Right lobe of liver (tissue), 6 donors: ENCODE data around the gene C16orf46. TPM values are rescaled to one million over a fixed set of nuclear protein-coding genes. Genes with fewer than 3 reads are reported as not detected.

Experiments
- ATAC-seq, 4 donors: fragments of 200-7000 bp; cut with Tn5 transposase; one replicate each; pipeline ENCODE4 v1.9.1; 2020; ENCODE audit warnings: mild to moderate bottlenecking in 4 of 4, moderate library complexity in 4 of 4
- DNase-seq, 3 donors: peaks; one replicate each; pipeline ENCODE4 v3.0.0-alpha.2; 2020
- H3K27ac ChIP-seq, 3 donors: fragments of 200-600 bp; one replicate each; pipeline ENCODE4 v1.8.0; 2022
- H3K27me3 ChIP-seq, 2 donors: fragments of 200-600 bp; one replicate each; pipeline ENCODE4 v1.8.0; 2022
- H3K36me3 ChIP-seq, 4 donors: fragments of 200-600 bp; sonication (generic) in 1 of 4; one replicate each; pipeline versions ENCODE4 v1.5.1 to v1.8.0; 2017 to 2022; ENCODE audit warnings: control low read depth in 1 of 4
- H3K4me1 ChIP-seq, 4 donors: fragments of 200-600 bp; sonication (generic) in 1 of 4; one replicate each; pipeline versions ENCODE4 v1.5.1 to v1.8.0; 2017 to 2022; ENCODE audit warnings: control low read depth in 1 of 4
- H3K4me3 ChIP-seq, 3 donors: fragments of 200-600 bp; one replicate each; pipeline ENCODE4 v1.8.0; 2022
- H3K9me3 ChIP-seq, 4 donors: fragments of 200-600 bp; sonication (generic) in 1 of 4; one replicate each; pipeline versions ENCODE4 v1.5.1 to v1.8.0; 2017 to 2022; ENCODE audit warnings: control low read depth in 1 of 4
- CTCF ChIP-seq, 4 donors: fragments of 200-600 bp in 3 of 4; fragments of 450-650 bp in 1 of 4; IDR thresholded peaks; one replicate each; pipeline versions ENCODE4 v1.5.1 to v1.8.0; 2016 to 2022; ENCODE audit warnings: antibody characterized with exemption in 4 of 4, mild to moderate bottlenecking in 2 of 4
- POLR2A ChIP-seq: fragments of 450-650 bp; IDR thresholded peaks from one replicate; pipeline ENCODE4 v1.6.1; 2017; ENCODE audit warnings: antibody characterized with exemption, mild to moderate bottlenecking
- WGBS: methylation state at CpG from one replicate; pipeline ENCODE4 v1.1.6; 2018; ENCODE audit warnings: low coverage, low lambda C conversion rate; ENCODE audit not compliant: insufficient coverage; ENCODE audit errors: missing lambda C conversion rate; 5-methylcytosine and 5-hydroxymethylcytosine counted together
- intact Hi-C, 2 donors: fragments of 100-400 bp; cut with DNase I; formaldehyde crosslinking; loops; one replicate each; pipeline versions ENCODE4 v1.11.2 to v1.14.1; 2022
- long read RNA-seq: library from polyadenylated mRNA; unstranded; transcript quantifications from one replicate; pipeline ENCODE4 v2.0.0, GENCODE V29; 2019
- total RNA-seq, 6 experiments: library from RNA; depleted of rRNA in 2 of 6; stranded (reverse); fragments of >200 nt in 2 of 6; fragmentation: NEBNext Ultra II Directional in 3 of 6; extraction: Animal tissue kit (Norgen Biotek cat#: 25700) in 3 of 6; gene quantifications; one replicate each; pipeline versions ENCODE4 v1.1.0 to v1.2.4, GENCODE V29; 2016 to 2023
- donor health status: DM: no; HTN: yes; CAD: no.
- donor health status: DM: no; HTN: no; CAD: no.
- donor health status: DM: no; HTN: no; CAD: no.
- donor health status: DM: no; HTN: yes; CAD: no.
- donor health status: DM: no; HTN: yes; CAD: no.

C16orf46 gene
- total RNA-seq, result 1 to 10 TPM in 3 of 6 experiments, under 1 TPM in 2, not detected in 1; 0.55 to 2.0 (median 1.2) TPM
- long read RNA-seq, partial matches to known transcripts, result 1 of 1 reads
- long read RNA-seq, other reads (novel, unspliced or antisense), result 0 of 1 reads

DNA sequence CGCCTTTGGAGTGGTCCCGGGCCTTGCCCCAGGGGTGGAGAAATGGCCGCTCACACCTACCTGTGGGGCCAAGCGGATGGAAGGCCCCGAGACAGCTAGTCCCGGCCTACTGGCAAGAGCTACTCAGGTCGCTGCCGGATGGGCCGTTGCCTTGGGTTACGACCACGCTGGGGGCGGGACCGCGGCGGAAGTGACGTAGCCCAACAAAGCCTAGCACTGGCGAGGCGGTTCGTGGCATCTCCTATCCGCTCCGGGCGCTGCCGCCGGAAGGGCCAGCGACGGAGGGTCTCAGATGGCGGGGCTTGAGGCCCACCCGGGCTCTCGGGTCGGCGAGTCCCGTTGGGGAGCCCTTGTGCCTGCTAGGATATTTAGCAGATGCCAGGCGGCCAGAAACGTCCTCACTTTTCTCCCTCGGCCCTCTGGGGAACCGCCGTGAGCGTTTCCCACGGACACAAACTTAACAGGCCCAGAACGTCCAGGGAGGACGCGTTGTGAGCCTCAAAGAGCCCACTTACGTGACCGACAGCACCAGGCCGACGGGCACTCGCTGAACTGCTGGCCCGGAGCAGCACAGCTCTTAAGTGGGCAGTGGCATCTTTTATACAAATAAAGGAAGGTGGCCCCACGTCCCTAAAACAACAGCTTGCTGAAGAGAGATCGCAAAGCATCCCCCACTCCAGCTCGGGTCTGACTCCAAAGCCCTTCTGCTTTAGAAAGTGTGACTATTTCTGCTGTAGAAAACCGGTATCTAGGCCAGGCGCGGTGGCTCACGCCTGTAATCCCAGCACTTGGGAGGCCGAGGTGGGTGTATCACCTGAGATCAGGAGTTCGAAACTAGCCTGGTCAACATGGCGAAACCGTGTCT lies at the start of gene C16orf46:
Gene C16orf46, minus strand, starts transcription at position 163 of the 865 bp plus-strand sequence. CDS start 13,283 bp downstream, outside the sequence.
- Histone ChIP-seq H3K27me3 (no peaks in the 10 kb centered on the region), H3K4me3 (peak within 1 kb of the TSS; percentile 69 to 86 (median 75)), H3K27ac (peak within 1 kb of the TSS; percentile 70 to 93 (median 91)), H3K9me3 (no peaks in the 10 kb centered on the region), H3K4me1 (peaks cover 0 to 4% (median 2%) of the 10 kb centered on the region in 4 donors), H3K36me3 (no peaks in the 10 kb centered on the region)
- DNase-seq (peak; percentile 96 to 99 (median 97)), ATAC-seq (peak; percentile 97 to 98 (median 98))
- intact Hi-C loops, result no loop called here
- TF ChIP-seq POLR2A (peak; percentile 87), CTCF (IDR thresholded peaks at IDR 0.05) (no peak)
- 21% methylated on average over 29 of the region's 59 CpGs for WGBS

GRCh38 chr16:81123092-81123852 lies 46.2 kb upstream of the C16orf46 start:
- WGBS, result 30% methylated on average over 11 of the region's 17 CpGs

DNA sequence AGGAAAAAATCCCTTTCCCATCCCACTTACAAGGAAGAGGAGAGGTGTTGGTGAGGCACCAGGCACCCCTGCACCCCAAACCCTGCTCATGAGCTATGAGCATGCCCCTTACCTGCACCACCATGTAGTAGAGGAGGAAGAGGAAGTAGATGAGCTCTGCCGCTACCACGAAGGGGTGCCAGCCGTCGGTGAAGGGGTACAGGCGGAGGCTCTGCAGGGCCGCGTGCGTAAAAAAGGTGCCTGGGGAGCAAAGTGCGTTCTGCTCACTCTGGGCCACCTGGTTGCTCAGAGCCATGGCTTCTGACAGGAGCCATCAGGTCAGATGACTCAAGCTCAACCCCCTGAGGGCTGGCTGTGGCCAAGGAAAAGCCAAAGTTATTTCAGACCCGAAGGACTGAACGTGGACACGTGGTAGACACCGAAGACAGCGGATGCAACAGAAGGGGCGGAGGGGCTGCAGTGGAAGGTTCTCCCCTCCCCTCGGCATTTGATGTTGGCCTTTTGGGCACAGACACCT lies 44.5 kb upstream of the C16orf46 start:
- DNase-seq, result no peak

More at GRCh38 chr16:81123092-81123852, 46.2 kb upstream of the C16orf46 start:
- TF ChIP-seq CTCF (IDR thresholded peaks at IDR 0.05) (no peak), POLR2A (no peak)
- no peaks in the 10 kb centered on the region for H3K36me3 ChIP-seq
- no peak overlapping the region for H3K4me3 ChIP-seq
- intact Hi-C loops, result no loop called here
- H3K9me3 ChIP-seq, result no peaks in the 10 kb centered on the region
- ATAC-seq (peak; percentile 88 to 92 (median 90)), DNase-seq (peak; percentile 68 to 89 (median 87))
- H3K4me1 ChIP-seq, result peaks cover 0 to 11% (median 3%) of the 10 kb centered on the region in 4 donors
- no peaks in the 10 kb centered on the region for H3K27me3 ChIP-seq
- H3K27ac ChIP-seq, result peak overlapping the region; percentile 55 to 95 (median 79)

More for the DNA sequence above, 44.5 kb upstream of the C16orf46 start:
- no peak overlapping the region for H3K4me3 ChIP-seq
- H3K27me3 ChIP-seq, result no peaks in the 10 kb centered on the region
- H3K9me3 ChIP-seq, result no peaks in the 10 kb centered on the region
- ATAC-seq, result no peak
- peaks cover 0 to 11% (median 3%) of the 10 kb centered on the region in 4 donors for H3K4me1 ChIP-seq
- no peak for TF ChIP-seq CTCF (IDR thresholded peaks at IDR 0.05)
- TF ChIP-seq POLR2A, result no peak
- 91% methylated on average over 9 of the region's 16 CpGs for WGBS
- H3K27ac ChIP-seq, result no peak overlapping the region
- intact Hi-C loops, result no loop called here
- no peaks in the 10 kb centered on the region for H3K36me3 ChIP-seq
